Type B pancreatic cell (in vitro differentiated cells): ENCODE data around the gene ATP8B4. TPM values are rescaled to one million over a fixed set of nuclear protein-coding genes. Genes with fewer than 3 reads are reported as not detected.

Experiments
- DNase-seq: peaks from one replicate; pipeline ENCODE4 v3.0.0; 2021; ENCODE audit warnings: mixed read lengths; ENCODE audit not compliant: unreplicated experiment; ENCODE audit errors: extremely low spot score
- H3K27ac Mint-ChIP-seq: 2 replicates; pipeline ENCODE4 v1.8.0; 2021; ENCODE audit warnings: mild to moderate bottlenecking, mixed read lengths
- H3K27me3 Mint-ChIP-seq: 2 replicates; pipeline ENCODE4 v1.8.0; 2021; ENCODE audit warnings: mixed read lengths
- H3K36me3 Mint-ChIP-seq: 2 replicates; pipeline ENCODE4 v1.8.0; 2021; ENCODE audit warnings: mixed read lengths
- H3K4me1 Mint-ChIP-seq: one replicate; pipeline ENCODE4 v1.8.0; 2021; ENCODE audit warnings: mixed read lengths; ENCODE audit not compliant: unreplicated experiment
- H3K4me3 Mint-ChIP-seq: 2 replicates; pipeline ENCODE4 v1.8.0; 2021; ENCODE audit warnings: mild to moderate bottlenecking, mixed read lengths
- H3K9me3 Mint-ChIP-seq: 2 replicates; pipeline ENCODE4 v1.8.0; 2021; ENCODE audit warnings: mixed read lengths
- CTCF ChIP-seq: fragments of 200-600 bp; sonication (generic); conservative IDR thresholded peaks from 2 replicates; pipeline ENCODE4 v1.5.0; 2021; ENCODE audit warnings: antibody characterized with exemption, mild to moderate bottlenecking
- total RNA-seq: library from RNA; stranded (reverse); gene quantifications from 2 replicates; pipeline ENCODE4 v1.2.1, GENCODE V29; 2021; ENCODE audit warnings: low replicate concordance

The ATP8B4 gene
- total RNA-seq, 1 donor from 2014 or later = 2.2 TPM

- H3K4me3 Mint-ChIP-seq = no peak overlapping the region
- H3K27me3 Mint-ChIP-seq = no peaks in the 10 kb centered on the region
- H3K36me3 Mint-ChIP-seq = no peaks in the 10 kb centered on the region
- no peak overlapping the region for H3K27ac Mint-ChIP-seq
- peaks cover under 1% of the 10 kb centered on the region for H3K4me1 Mint-ChIP-seq
- H3K9me3 Mint-ChIP-seq = peaks cover 1% of the 10 kb centered on the region
- no peak for DNase-seq
- TF ChIP-seq CTCF = no peak
Observed at GRCh38 chr15:49809894-49810609, 309.0 kb downstream of the ATP8B4 start.

GRCh38 chr15:49808341-49808740 lies 310.7 kb downstream of the ATP8B4 start:
- Mint-ChIP-seq H3K27ac (no peak overlapping the region), H3K4me3 (no peak overlapping the region), H3K27me3 (no peaks in the 10 kb centered on the region), H3K9me3 (peaks cover 7% of the 10 kb centered on the region), H3K4me1 (no peaks in the 10 kb centered on the region), H3K36me3 (no peaks in the 10 kb centered on the region)
- no peak for DNase-seq
- no peak for TF ChIP-seq CTCF

Other genes starting within 250 kb of the ATP8B4 start
- 5.9 and 12.0 TPM in 2 replicates for gene SLC27A2, start 63.0 kb upstream of the ATP8B4 start, total RNA-seq
- gene HDC, start 146.5 kb upstream of the ATP8B4 start, total RNA-seq = 0.14 TPM in 1 of 2 replicates, not detected in the other
- 27.5 and 27.8 TPM in 2 replicates for gene GABPB1, start 236.0 kb upstream of the ATP8B4 start, total RNA-seq